GM06990 (cell line): ENCODE results near the gene SLC35G6.
"Not testable (repeated sequence)": the region's sequence is repeated elsewhere in the genome, so short reads cannot be mapped to it uniquely, and the experiment has no call there.

Experiments
- DNase-seq: peaks from one replicate; pipeline ENCODE4 v3.0.0-alpha.2; 2011; ENCODE audit not compliant: insufficient read length; ENCODE audit errors: extremely low read depth
- H3K27me3 ChIP-seq: replicated peaks from 2 replicates; pipeline ENCODE4 v1.6.0; 2011; ENCODE audit warnings: low read length; ENCODE audit not compliant: control insufficient read depth, insufficient read depth
- H3K36me3 ChIP-seq: 2 replicates; pipeline ENCODE4 v1.5.1; 2011; ENCODE audit warnings: low read length; ENCODE audit not compliant: control insufficient read depth, insufficient read depth
- H3K4me3 ChIP-seq: replicated peaks from 2 replicates; pipeline ENCODE4 v1.5.1; 2011; ENCODE audit warnings: low read depth, mild to moderate bottlenecking, control low read depth, low read length
- CTCF ChIP-seq: IDR thresholded peaks from 2 replicates; pipeline ENCODE4 v1.5.1; 2011; ENCODE audit warnings: low read length, control low read depth, mild to moderate bottlenecking, inconsistent platforms; ENCODE audit not compliant: insufficient read depth, poor library complexity, severe bottlenecking

Gene SLC35G6

DNA sequence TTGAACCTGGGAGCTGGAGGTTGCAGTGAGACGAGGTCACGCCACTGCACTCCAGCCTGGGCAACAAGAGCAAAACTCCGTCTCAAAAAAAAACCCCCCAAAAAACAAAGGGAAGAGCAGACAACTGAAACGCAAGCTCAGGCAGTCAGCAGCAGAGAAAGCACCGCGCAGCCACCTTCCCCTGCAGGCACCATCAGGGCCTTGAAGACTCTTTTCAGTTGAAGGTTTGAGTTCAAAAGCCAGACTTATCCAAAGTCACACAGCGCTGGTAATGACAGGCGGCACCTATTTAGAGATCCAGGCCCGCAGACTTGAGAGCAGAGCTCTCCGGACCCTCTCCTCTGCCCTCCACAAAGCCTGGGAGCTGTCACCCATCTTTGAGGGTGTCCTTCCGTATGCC, 13.0 kb upstream of the SLC35G6 start:
- DNase-seq, result no peak
- no peak for TF ChIP-seq CTCF
- Histone ChIP-seq H3K36me3 (peaks cover 4% of the 10 kb centered on the region), H3K4me3 (no peak overlapping the region), H3K27me3 (no peaks in the 10 kb centered on the region)

DNA sequence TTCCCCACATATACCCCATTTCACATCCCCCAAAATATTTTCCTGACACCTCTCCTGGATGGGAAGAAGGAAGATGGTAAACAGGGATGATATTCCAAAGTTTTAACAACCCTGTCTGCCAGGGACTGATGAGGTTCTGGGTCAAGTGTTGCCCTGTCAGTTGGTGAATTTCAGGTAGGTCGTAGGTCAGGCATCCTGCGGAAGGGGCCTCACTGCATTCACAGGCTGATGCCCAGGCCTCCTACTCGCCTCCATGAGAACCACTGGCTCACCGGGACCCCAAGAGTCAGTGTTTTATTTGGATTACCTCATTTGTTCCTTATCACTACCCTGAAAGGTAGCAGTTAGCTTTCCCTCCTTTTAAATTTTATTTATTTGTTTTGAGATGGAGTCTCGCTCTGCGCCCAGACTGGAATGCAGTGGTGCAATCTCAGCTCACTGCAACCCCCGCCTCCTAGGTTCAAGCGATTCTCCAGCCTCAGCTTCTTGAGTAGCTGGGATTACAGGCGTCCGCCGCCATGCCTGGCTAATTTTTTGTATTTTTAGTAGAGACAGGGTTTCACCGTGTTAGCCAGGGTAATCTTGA, 12.3 kb upstream of the SLC35G6 start:
- no peaks in the 10 kb centered on the region for H3K27me3 ChIP-seq
- H3K4me3 ChIP-seq, result no peak overlapping the region
- no peak for DNase-seq
- no peak for TF ChIP-seq CTCF
- peaks cover 4% of the 10 kb centered on the region for H3K36me3 ChIP-seq

DNA sequence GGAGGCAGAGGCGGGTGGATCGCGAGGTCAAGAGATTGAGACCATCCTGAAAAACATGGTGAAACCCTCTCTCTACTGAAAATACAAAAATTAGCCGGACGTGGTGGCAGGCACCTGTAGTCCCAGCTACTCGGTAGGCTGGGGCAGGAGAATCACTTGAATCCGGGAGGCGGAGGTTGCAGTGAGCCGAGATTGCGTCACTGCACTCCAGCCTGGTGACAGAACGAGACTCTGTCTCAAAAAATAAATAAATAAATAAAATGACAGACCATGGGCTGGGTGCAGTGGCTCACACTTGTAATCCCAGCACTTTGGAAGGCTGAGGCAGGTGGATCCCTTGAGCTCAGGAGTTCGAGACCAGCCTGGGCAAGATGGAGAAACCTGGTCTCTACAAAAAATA, 11.4 kb upstream of the SLC35G6 start:
- not testable (repeated sequence) for DNase-seq, H3K36me3 ChIP-seq, H3K27me3 ChIP-seq, H3K4me3 ChIP-seq

- not testable (repeated sequence) for DNase-seq, H3K27me3 ChIP-seq, H3K4me3 ChIP-seq, H3K36me3 ChIP-seq
These were observed 10.7 kb upstream of the SLC35G6 start for GRCh38 chr17:7470457-7470973.

DNA sequence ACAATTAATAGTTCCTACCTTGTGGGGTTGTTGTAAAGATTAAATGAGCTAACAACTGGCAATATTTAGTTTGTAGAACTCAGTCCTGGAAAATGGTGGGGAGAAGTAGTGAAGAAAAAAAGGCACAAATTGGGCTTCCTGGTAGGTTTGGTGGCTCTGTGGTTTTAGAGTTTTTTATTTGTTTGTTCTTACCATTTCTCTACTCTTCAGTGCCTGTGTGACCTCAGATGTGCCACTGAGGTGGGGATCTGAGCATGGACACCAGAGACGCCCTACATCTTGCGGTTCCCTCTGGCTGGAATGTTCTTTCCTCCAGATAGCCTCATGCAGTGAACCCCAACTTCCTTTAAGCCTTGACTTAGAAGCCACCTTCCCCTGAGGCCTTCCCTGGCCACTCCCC, 9.5 kb upstream of the SLC35G6 start:
- peaks cover 2% of the 10 kb centered on the region; the same call in 1 of the 2 replicates for H3K36me3 ChIP-seq
- no peak overlapping the region for H3K4me3 ChIP-seq
- DNase-seq, result no peak
- H3K27me3 ChIP-seq, result no peaks in the 10 kb centered on the region
- TF ChIP-seq CTCF, result no peak

DNA sequence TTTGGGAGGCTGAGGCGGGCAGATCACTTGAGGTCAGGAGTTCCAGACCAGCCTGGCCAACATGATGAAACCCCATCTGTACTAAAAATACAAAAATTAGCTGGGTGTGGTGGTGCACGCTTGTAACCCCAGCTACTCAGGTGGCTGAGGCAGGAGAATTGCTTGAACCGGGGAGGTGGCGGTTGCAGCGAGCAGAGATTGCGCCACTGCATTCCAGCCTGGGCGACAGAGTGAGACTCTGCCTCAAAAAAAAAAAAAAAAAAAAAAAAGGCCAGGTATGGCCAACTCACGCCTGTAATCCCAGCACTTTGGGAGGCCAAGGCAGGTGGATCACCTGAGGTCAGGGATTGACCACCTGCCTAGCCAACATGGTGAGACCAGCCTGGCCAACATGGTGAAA, 6.5 kb upstream of the SLC35G6 start:
- not testable (repeated sequence) for H3K4me3 ChIP-seq, H3K27me3 ChIP-seq, H3K36me3 ChIP-seq, DNase-seq

- no peak overlapping the region for H3K4me3 ChIP-seq
- H3K27me3 ChIP-seq, result no peaks in the 10 kb centered on the region
- no peak for TF ChIP-seq CTCF
- DNase-seq, result no peak
- no peaks in the 10 kb centered on the region for H3K36me3 ChIP-seq
These were observed 5.4 kb upstream of the SLC35G6 start for GRCh38 chr17:7475764-7476422.
